ENCODE data around the gene IGSF22.

DNA sequence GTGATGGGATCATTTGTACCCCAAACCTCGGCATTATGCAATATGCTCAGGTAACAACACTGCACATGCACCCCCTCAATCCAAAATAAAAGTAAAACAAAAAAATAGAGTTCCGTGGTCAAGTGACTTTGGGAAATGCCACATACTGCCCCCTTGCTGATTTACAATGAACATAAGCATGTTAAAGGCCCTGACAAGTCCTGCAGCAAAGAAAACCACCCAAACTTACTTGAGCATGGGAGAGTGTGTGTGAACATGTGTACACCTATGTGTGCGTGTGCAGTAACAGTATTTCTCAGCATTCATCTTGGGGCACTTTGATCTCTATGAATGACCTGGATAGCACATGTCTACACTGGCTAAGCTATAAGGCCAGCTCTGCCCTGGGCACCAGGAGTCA, 15.8 kb upstream of the IGSF22 start:
- TF ChIP-seq POLR2A (IDR thresholded peaks at IDR 0.05): no peak
- TF ChIP-seq, protein P1, sequence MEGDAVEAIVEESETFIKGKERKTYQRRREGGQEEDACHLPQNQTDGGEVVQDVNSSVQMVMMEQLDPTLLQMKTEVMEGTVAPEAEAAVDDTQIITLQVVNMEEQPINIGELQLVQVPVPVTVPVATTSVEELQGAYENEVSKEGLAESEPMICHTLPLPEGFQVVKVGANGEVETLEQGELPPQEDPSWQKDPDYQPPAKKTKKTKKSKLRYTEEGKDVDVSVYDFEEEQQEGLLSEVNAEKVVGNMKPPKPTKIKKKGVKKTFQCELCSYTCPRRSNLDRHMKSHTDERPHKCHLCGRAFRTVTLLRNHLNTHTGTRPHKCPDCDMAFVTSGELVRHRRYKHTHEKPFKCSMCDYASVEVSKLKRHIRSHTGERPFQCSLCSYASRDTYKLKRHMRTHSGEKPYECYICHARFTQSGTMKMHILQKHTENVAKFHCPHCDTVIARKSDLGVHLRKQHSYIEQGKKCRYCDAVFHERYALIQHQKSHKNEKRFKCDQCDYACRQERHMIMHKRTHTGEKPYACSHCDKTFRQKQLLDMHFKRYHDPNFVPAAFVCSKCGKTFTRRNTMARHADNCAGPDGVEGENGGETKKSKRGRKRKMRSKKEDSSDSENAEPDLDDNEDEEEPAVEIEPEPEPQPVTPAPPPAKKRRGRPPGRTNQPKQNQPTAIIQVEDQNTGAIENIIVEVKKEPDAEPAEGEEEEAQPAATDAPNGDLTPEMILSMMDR (IDR thresholded peaks at IDR 0.05): no peak
- no peak for TF ChIP-seq POLR2AphosphoS5 (IDR thresholded peaks at IDR 0.05)
- TF ChIP-seq EP300 (IDR thresholded peaks at IDR 0.05): no peak

Data from gastroesophageal sphincter (tissue), 3 donors.